Measurements from ENCODE around the gene IL13RA1.

DNA sequence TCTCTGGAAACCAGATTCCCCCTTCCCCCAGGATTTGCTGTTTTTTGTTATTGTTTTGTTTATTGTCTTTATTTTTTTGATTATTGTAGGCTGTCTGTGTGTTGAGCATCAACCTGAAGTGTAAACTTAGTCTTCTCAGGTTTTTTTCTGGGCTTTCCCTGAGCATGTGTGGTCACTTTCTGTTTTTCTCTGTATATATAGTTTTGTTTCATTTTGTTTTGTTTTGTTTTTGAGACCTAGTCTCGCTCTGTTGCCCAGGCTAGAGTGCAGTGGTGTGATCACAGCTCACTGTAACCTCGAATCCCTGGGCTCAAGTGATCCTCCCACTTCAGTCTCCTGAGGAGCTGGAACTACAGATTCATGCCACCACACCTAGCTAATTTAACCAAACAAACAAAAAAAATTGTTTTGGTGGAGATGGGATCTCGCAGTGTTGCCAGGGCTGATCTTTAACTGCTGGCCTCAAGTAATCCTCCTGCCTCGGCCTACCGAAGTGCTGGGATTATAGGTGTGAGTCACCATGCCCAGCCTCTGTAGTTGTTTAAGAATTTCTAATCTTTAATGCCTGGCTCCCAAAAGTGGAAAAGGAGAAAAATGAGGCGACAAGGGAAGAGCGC, 9.1 kb downstream of the IL13RA1 start:
- TF ChIP-seq GABPA (IDR thresholded peaks at IDR 0.05 in 1 of 2, conservative IDR thresholded peaks at IDR 0.05 in 1 of 2) (no peak), SP1 (IDR thresholded peaks at IDR 0.05) (no peak), YY1 (IDR thresholded peaks at IDR 0.05) (no peak), TAF1 (conservative IDR thresholded peaks at IDR 0.05) (no peak)
- TF ChIP-seq, protein P1, sequence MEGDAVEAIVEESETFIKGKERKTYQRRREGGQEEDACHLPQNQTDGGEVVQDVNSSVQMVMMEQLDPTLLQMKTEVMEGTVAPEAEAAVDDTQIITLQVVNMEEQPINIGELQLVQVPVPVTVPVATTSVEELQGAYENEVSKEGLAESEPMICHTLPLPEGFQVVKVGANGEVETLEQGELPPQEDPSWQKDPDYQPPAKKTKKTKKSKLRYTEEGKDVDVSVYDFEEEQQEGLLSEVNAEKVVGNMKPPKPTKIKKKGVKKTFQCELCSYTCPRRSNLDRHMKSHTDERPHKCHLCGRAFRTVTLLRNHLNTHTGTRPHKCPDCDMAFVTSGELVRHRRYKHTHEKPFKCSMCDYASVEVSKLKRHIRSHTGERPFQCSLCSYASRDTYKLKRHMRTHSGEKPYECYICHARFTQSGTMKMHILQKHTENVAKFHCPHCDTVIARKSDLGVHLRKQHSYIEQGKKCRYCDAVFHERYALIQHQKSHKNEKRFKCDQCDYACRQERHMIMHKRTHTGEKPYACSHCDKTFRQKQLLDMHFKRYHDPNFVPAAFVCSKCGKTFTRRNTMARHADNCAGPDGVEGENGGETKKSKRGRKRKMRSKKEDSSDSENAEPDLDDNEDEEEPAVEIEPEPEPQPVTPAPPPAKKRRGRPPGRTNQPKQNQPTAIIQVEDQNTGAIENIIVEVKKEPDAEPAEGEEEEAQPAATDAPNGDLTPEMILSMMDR (IDR thresholded peaks at IDR 0.05; ENCODE audit: low read depth, low read length, missing input control), result no peak

Data from liver (tissue), 3 donors.